NCI-H1105 (cell line): ENCODE data around the gene FRAS1.
"Not testable (repeated sequence)": the region's sequence is repeated elsewhere in the genome, so short reads cannot be mapped to it uniquely, and the experiment has no call there.

ENCODE experiments used
- DNase-seq: peaks from one replicate; lab custom pipeline; 2025; lab: John Stamatoyannopoulos, UW

The FRAS1 gene

DNA sequence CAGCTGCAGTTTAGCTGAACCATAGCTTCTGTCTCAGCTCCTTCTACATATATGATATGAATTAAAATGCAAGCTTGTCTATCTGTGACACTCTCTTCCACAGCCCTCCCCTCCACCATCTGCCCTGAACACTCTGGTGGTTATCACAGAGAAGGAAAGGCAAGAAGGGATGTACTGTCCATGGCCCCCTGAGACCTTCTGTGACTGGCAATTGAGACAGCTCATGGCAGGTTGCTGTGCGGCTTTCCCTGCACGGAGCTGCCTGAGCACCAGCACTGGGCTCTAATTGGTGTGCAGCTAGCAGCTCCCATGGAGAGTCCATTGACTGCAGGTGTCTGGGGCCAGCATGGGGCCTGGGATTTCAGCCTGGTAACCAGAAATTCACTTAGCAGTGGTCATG, 384.6 kb downstream of the FRAS1 start:
- no peak for DNase-seq

GRCh38 chr4:78446619-78447018, 389.5 kb downstream of the FRAS1 start:
- DNase-seq: no peak

GRCh38 chr4:78451407-78451806, 394.3 kb downstream of the FRAS1 start:
- DNase-seq: no peak

- DNase-seq: no peak
Measured at GRCh38 chr4:78454016-78454415, 396.9 kb downstream of the FRAS1 start.

- no peak for DNase-seq
Measured at GRCh38 chr4:78457751-78458150, 400.6 kb downstream of the FRAS1 start.

DNA sequence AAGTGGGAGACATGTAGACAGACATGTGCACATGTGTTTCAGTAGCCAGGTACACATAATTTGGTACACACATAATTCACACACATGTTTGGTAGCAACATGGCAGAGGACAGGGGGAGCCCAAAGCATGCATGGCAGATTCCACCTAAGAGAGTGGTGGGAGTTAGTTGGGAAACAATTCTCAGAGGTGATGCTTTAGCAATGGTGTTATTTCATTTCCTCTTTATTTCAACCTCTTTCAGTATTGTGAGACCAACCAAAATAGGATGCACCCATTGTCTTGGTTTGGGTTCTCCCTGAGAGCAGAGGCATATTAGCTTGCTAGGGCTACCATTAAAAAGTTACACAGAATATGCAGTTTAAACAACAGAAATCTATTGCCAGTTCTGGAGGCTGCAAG, 402.2 kb downstream of the FRAS1 start:
- DNase-seq: no peak

GRCh38 chr4:78460368-78460767, 403.2 kb downstream of the FRAS1 start:
- DNase-seq: no peak

DNA sequence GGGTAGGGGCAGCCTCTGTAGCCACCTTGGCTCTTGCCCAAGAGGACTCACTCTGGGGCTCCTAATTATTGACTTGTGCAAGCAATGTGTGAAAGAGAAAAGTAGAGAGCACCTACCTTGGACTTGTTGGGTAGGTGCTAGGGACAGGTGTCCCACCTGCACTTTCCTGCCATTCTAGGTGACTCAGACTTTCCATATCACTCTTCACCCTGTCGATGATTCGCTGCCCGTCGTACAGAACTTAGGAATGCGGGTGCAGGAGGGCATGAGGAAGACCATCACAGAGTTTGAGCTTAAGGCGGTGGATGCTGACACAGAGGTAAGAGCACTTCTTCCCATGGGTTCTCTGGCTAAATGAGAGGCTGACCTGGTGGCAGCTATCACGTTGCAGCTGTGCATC, 407.1 kb downstream of the FRAS1 start:
- DNase-seq: no peak

- not testable (repeated sequence) for DNase-seq
Measured at GRCh38 chr4:78467223-78467622, 410.1 kb downstream of the FRAS1 start.

DNA sequence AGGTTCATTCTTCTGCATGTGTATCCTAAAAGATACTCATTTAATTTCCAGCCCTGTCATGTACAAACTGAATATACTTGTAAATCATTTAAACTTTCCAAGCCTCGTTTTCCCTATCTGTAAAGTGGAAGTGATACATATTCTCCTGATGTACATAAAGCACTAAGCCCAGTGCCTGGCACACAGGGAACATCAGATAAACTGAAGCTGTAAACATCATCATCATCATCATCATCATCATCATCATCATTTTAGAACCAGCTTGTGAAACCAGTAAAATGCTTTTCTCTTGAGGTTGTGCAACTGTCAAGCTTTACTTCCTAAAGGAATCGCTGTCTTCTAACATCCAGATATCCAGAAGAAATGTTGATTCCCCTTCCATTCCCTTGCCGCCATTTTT, 411.1 kb downstream of the FRAS1 start:
- no peak for DNase-seq

GRCh38 chr4:78476108-78476704, 419.1 kb downstream of the FRAS1 start:
- no peak for DNase-seq

DNA sequence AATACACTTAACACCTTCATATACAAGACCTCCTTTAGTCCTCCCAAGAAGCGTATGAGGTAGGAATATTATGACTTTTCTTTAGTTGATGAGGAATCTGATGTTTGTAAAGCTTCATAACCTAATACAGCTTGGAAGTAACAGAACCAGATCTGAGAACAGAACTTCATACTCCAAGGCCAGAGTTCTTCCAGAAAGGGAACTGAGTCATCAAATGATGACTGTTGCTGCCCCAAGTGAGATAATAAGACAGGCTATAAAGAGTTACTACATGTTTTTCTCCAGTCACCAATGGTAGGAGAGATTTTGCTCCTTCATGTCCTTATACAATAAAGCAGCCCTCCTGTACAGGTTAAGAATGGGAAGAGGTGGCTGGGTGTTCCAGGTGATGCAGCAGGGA, 420.2 kb downstream of the FRAS1 start:
- DNase-seq: no peak

GRCh38 chr4:78478523-78478922, 421.4 kb downstream of the FRAS1 start:
- DNase-seq: no peak

DNA sequence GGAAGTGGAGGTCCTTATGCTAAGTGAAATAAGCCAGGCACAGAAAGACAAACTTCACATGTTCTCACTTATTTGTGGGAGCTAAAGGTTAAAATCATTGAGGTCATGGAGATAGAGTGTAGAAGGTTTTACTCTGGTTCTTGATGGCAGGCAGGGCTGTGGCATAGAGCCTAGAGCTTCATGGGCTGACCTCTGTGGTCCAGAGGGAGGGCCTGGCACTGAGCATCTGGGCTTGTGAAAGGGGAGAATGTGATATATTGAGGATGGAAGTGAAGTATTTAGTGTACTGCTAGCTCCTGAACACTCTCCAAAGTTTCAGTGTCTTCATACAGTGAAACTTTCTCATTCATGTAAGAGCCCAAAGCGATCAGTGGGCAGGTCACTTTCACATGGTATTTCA, 423.2 kb downstream of the FRAS1 start:
- no peak for DNase-seq

- no peak for DNase-seq
Measured at GRCh38 chr4:78481180-78481579, 424.1 kb downstream of the FRAS1 start.

GRCh38 chr4:78482281-78482680, 425.2 kb downstream of the FRAS1 start:
- DNase-seq: no peak

DNA sequence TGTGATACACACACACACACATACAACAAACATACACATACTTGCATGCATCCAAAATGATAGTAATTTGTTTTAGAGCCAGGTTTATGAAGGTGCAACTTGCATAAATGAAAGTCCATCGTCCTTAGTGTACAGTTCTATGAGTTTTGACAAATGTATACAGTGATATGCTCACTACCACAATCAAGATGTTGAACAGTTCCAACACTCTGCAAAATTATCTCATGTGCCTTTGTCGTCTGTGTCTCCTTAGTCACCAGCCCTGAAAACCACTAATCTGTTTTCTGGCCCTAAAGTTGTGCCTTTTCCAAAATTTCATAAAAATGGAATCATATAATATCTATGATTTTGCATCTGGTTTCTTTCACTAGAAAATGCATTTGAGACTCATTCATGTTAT, 426.7 kb downstream of the FRAS1 start:
- DNase-seq: no peak

DNA sequence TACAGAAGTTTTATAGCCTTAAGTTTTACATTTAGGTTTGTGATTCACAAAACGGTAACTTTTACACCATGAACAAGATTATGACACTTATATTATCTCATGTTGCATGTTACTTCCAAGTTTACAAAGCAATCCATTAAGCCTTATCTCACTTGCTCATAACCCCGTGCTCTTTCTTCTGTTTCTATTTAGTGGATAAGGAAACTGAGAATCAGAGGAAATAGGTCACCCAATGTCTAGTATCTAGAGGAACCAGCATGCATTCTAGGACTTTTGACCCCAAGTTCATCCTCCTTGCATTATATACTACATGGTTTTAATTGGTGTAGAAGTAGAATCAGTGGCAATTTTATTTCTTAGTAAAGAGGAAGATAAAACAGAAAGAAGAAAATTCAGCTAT, 427.5 kb downstream of the FRAS1 start:
- no peak for DNase-seq

GRCh38 chr4:78493731-78494130, 436.6 kb downstream of the FRAS1 start:
- DNase-seq: no peak

DNA sequence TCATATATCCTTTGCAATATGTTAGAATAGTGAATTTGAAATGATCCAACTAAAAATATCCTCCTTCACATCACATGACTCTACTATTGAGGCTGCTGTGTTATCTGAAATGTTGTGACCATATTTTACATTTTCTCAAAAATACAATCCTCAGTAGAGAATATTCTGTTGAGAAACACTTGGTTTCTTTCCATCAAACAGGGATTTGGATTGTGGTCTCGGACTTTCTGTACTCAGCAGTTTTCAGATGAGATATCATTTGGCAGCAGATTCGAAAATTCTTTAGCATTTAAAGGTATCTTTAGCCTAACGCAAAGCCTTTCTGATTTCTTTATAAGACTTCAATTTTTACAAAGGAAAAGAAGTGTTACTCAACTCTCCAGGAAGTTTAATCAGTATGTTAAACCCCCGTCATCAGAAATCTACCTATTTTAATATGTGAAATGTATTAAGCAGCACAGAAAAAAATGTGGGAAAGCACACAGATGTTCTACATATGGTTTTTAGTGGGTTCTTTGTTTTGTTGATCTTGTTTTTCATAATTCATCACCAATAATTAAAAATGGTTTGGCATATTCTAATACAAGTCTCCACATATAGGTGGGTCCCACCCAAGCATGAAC, 439.0 kb downstream of the FRAS1 start:
- DNase-seq: no peak

DNA sequence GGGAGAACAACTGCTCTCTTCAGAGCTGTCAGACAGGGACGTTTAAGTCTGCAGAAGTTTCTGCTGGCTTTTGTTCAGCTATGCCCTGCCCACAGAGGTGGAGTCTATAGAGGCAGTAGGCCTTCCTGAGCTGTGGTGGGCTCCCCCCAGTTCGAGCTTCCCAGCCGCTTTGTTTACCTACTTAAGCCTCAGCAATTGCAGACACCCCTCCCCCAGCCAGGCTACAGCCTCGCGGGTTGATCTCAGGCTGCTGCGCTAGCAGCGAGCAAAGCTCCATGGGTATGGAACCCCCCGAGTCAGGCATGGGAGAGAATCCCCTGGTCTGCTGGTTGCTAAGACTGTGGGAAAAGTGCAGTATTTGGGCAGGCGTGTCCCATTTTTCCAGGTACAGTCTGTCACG, 449.1 kb downstream of the FRAS1 start:
- DNase-seq: not testable (repeated sequence)

- DNase-seq: no peak
Measured at GRCh38 chr4:78509043-78509442, 451.9 kb downstream of the FRAS1 start.

DNA sequence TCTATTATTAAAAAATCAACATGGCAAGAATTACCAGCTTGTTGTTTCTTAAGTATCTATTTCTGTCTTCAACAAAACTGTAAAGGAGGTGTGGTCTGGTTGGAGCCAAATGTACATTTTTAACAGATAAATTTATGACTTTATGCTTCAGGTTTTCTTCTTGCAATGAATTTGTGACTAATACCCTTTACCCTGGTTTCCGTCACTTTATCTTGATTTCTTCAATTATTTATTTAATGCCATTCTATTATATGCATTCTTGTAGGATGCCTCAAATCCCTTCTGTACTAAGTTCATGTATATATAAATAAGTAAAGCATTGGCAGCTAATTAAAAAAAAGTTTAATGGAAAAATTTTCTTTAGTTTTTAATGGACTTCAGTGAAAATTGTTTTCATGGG, 453.0 kb downstream of the FRAS1 start:
- DNase-seq: no peak

DNA sequence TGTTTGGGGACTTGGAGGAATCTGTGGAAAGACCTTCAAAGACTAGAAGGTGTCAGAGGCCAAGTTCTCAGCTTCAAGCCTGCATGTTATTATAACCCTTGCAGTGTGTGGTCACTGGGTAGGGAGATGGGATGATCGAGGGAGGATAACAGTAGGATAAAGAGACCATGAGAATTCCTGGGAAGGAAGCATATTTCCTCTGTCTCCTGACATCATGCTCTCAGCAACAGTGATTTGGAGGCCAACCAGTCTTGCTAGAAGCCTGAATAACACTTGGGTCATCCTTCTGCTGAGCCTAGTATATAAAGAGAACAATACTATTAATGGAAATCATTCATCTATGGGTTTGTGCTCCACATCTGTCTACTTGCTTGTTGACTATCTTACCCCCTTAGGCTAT, 453.6 kb downstream of the FRAS1 start:
- no peak for DNase-seq
